Measurements from ENCODE around the gene PDCD10. TPM values are rescaled to one million over a fixed set of nuclear protein-coding genes. Genes with fewer than 3 reads are reported as not detected.

Gene PDCD10
- 56.5 and 82.9 TPM in 2 replicates for total RNA-seq

GRCh38 chr3:167734498-167735232, at the start of gene PDCD10:
PDCD10 (minus strand) TSS chr3:167734892; CDS start chr3:167720157, 14,735 bp downstream.

GRCh38 chr3:167735233-167736138, 794 bp upstream of the PDCD10 start, which contains the start of gene SERPINI1:
SERPINI1 (plus strand) TSS chr3:167735721; CDS start chr3:167789129, 53,408 bp downstream.

GRCh38 chr3:167653760-167654159, 80.9 kb downstream of the PDCD10 start, which contains the start of gene WDR49:
WDR49 (minus strand) TSS chr3:167653942; CDS start chr3:167653425, 517 bp downstream.

Other genes starting within 250 kb of the PDCD10 start
- gene WDR49, start 81.0 kb downstream of the PDCD10 start, total RNA-seq = 0.13 and 0.65 TPM in 2 replicates
- gene SERPINI1, start 829 bp upstream of the PDCD10 start, total RNA-seq = 1.4 and 1.6 TPM in 2 replicates